C4-2B (cell line): Measurements from ENCODE around the gene ELOVL6.

Experiments used
- ZFX ChIP-seq: fragments of 450-650 bp; IDR thresholded peaks from 2 replicates; pipeline ENCODE4 v1.6.1; 2017
- TF ChIP-seq, protein P1 (sequence below): fragments of 450-650 bp; conservative IDR thresholded peaks from 2 replicates; pipeline ENCODE4 v1.5.1; 2017; ENCODE audit warnings: mild to moderate bottlenecking

DNA sequence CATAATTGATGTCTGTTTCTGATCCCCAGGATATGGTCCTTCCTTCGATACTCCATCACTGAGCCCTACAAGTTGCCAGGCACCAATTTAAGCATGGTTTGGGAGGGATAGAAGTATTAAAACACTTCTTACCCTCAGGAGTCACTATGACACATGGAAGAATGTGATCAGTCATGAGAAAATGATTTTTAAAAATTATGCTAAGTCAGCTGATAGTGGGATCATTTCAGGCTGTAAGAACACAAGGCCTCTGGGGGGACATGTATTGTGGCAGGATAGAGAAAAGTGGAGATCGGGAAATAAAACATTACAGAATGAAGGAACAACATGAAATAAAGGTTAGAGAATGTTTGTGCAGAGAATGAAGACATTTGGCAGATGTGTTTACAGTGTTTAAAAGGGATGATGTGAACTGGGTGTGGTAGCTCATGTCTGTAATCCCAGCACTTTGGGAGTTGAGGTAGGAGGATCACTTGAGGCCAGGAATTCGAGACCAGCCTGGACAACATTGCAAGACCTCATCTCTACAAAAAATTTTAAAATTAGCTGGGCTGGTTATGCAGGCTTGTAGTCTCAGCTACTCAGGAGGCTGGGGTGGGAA is 64.0 kb downstream of the ELOVL6 start:
- TF ChIP-seq, protein P1, sequence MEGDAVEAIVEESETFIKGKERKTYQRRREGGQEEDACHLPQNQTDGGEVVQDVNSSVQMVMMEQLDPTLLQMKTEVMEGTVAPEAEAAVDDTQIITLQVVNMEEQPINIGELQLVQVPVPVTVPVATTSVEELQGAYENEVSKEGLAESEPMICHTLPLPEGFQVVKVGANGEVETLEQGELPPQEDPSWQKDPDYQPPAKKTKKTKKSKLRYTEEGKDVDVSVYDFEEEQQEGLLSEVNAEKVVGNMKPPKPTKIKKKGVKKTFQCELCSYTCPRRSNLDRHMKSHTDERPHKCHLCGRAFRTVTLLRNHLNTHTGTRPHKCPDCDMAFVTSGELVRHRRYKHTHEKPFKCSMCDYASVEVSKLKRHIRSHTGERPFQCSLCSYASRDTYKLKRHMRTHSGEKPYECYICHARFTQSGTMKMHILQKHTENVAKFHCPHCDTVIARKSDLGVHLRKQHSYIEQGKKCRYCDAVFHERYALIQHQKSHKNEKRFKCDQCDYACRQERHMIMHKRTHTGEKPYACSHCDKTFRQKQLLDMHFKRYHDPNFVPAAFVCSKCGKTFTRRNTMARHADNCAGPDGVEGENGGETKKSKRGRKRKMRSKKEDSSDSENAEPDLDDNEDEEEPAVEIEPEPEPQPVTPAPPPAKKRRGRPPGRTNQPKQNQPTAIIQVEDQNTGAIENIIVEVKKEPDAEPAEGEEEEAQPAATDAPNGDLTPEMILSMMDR: no peak
- no peak for TF ChIP-seq ZFX
